PC-9 (cell line): ENCODE measurements around the gene ZBTB18.

ENCODE experiments used
- CTCF ChIP-seq: fragments of 200-600 bp; sonication (generic); conservative IDR thresholded peaks from 2 replicates; pipeline ENCODE4 v1.6.1; 2017; ENCODE audit warnings: mixed run types, antibody characterized with exemption, mild to moderate bottlenecking, moderate library complexity
- EZH2 ChIP-seq: fragments of 200-600 bp; sonication (generic); IDR thresholded peaks from 2 replicates; pipeline ENCODE4 v1.8.0; 2017; ENCODE audit warnings: antibody characterized with exemption, low read depth

- TF ChIP-seq CTCF (no peak), EZH2 (no peak)
These were observed 45.6 kb downstream of the ZBTB18 start for GRCh38 chr1:244096691-244097090.
